Testis (tissue), 2 donors: ENCODE measurements around the gene PLG.

Source experiments
- POLR2A ChIP-seq: fragments of 450-650 bp; IDR thresholded peaks from one replicate; pipeline ENCODE4 v1.6.1; 2017; ENCODE audit warnings: antibody characterized with exemption, mild to moderate bottlenecking, moderate library complexity
- TF ChIP-seq, protein P1 (sequence below), 3 experiments: fragments of 450-650 bp in 2 of 3; fragments of 200-600 bp in 1 of 3; sonication (generic) in 1 of 3; IDR thresholded peaks; one replicate each; pipeline ENCODE4 v1.5.1; 2016 to 2019; ENCODE audit warnings: antibody characterized with exemption in 3 of 3, mild to moderate bottlenecking in 2 of 3, moderate library complexity in 1 of 3

GRCh38 chr6:160792708-160793107 lies 90.7 kb downstream of the PLG start:
- TF ChIP-seq, protein P1, sequence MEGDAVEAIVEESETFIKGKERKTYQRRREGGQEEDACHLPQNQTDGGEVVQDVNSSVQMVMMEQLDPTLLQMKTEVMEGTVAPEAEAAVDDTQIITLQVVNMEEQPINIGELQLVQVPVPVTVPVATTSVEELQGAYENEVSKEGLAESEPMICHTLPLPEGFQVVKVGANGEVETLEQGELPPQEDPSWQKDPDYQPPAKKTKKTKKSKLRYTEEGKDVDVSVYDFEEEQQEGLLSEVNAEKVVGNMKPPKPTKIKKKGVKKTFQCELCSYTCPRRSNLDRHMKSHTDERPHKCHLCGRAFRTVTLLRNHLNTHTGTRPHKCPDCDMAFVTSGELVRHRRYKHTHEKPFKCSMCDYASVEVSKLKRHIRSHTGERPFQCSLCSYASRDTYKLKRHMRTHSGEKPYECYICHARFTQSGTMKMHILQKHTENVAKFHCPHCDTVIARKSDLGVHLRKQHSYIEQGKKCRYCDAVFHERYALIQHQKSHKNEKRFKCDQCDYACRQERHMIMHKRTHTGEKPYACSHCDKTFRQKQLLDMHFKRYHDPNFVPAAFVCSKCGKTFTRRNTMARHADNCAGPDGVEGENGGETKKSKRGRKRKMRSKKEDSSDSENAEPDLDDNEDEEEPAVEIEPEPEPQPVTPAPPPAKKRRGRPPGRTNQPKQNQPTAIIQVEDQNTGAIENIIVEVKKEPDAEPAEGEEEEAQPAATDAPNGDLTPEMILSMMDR (IDR thresholded peaks at IDR 0.05), result no peak
- no peak for TF ChIP-seq POLR2A
